Tibial nerve (tissue), 4 donors: Measurements from ENCODE around the gene ZNHIT6. TPM values are rescaled to one million over a fixed set of nuclear protein-coding genes. Genes with fewer than 3 reads are reported as not detected.

ENCODE experiments used
- DNase-seq, 2 donors: peaks; one replicate each; pipeline ENCODE4 v3.0.0-alpha.2; 2019; ENCODE audit warnings: low spot score in 2 of 2
- H3K27ac ChIP-seq, 4 donors: fragments of 200-600 bp; sonication (generic) in 3 of 4; one replicate each; pipeline ENCODE4 v1.5.1; 2017 to 2019; ENCODE audit warnings: mild to moderate bottlenecking in 1 of 4
- H3K27me3 ChIP-seq, 2 donors: fragments of 200-600 bp; sonication (generic) in 1 of 2; one replicate each; pipeline versions ENCODE4 v1.5.1 to v1.6.0; 2017 to 2019
- H3K36me3 ChIP-seq, 3 donors: fragments of 200-600 bp; sonication (generic); one replicate each; pipeline ENCODE4 v1.5.1; 2018 to 2019
- H3K4me1 ChIP-seq, 4 donors: fragments of 200-600 bp; sonication (generic) in 3 of 4; one replicate each; pipeline ENCODE4 v1.5.1; 2017 to 2019
- H3K4me3 ChIP-seq, 4 donors: fragments of 200-600 bp; sonication (generic) in 3 of 4; one replicate each; pipeline ENCODE4 v1.5.1; 2017 to 2019; ENCODE audit warnings: mild to moderate bottlenecking in 1 of 4, moderate library complexity in 1 of 4
- H3K9me3 ChIP-seq, 4 donors: fragments of 200-600 bp; sonication (generic) in 3 of 4; one replicate each; pipeline ENCODE4 v1.5.1; 2017 to 2019
- EP300 ChIP-seq, 2 donors: sonication (generic); formaldehyde crosslinking; IDR thresholded peaks; one replicate each; pipeline ENCODE4 v1.6.1; 2017; ENCODE audit warnings: antibody characterized with exemption in 2 of 2, mild to moderate bottlenecking in 1 of 2
- POLR2A ChIP-seq, 2 donors: fragments of 450-650 bp; IDR thresholded peaks; one replicate each; pipeline ENCODE4 v1.6.1; 2017; ENCODE audit warnings: antibody characterized with exemption in 2 of 2, mild to moderate bottlenecking in 2 of 2, moderate library complexity in 2 of 2
- WGBS, 2 donors: methylation state at CpG; one replicate each; pipeline ENCODE4 v1.1.5; 2018; 5-methylcytosine and 5-hydroxymethylcytosine counted together
- total RNA-seq, 4 donors: library from RNA; depleted of rRNA; stranded (reverse); fragments of >200 nt; gene quantifications; one replicate each; pipeline ENCODE4 v1.1.0, GENCODE V29; 2016
- TF ChIP-seq, protein P1 (sequence below), 5 experiments: fragments of 200-600 bp in 3 of 5; fragments of 450-650 bp in 2 of 5; sonication (generic) in 3 of 5; IDR thresholded peaks; one replicate each; pipeline ENCODE4 v1.5.1; 2016 to 2019; ENCODE audit warnings: antibody characterized with exemption in 5 of 5, mild to moderate bottlenecking in 3 of 5, moderate library complexity in 2 of 5

The ZNHIT6 gene
- total RNA-seq, 4 donors from 2014 or later = 10.4 to 22.1 (median 17.7) TPM

GRCh38 chr1:85630493-85630892 is 77.7 kb downstream of the ZNHIT6 start:
- 87 to 100% methylated on average over 2 of the region's 2 CpGs for WGBS, 2 donors
- H3K4me3 ChIP-seq = no peak overlapping the region
- no peaks in the 10 kb centered on the region for H3K4me1 ChIP-seq
- H3K36me3 ChIP-seq = peaks cover 0 to 26% (median 0%) of the 10 kb centered on the region in 3 donors
- TF ChIP-seq, protein P1, sequence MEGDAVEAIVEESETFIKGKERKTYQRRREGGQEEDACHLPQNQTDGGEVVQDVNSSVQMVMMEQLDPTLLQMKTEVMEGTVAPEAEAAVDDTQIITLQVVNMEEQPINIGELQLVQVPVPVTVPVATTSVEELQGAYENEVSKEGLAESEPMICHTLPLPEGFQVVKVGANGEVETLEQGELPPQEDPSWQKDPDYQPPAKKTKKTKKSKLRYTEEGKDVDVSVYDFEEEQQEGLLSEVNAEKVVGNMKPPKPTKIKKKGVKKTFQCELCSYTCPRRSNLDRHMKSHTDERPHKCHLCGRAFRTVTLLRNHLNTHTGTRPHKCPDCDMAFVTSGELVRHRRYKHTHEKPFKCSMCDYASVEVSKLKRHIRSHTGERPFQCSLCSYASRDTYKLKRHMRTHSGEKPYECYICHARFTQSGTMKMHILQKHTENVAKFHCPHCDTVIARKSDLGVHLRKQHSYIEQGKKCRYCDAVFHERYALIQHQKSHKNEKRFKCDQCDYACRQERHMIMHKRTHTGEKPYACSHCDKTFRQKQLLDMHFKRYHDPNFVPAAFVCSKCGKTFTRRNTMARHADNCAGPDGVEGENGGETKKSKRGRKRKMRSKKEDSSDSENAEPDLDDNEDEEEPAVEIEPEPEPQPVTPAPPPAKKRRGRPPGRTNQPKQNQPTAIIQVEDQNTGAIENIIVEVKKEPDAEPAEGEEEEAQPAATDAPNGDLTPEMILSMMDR (IDR thresholded peaks at IDR 0.05) = no peak
- no peak for TF ChIP-seq POLR2A (IDR thresholded peaks at IDR 0.05)
- TF ChIP-seq EP300 (IDR thresholded peaks at IDR 0.05) = no peak
- DNase-seq = no peak
- no peak overlapping the region for H3K27ac ChIP-seq
- H3K9me3 ChIP-seq = no peaks in the 10 kb centered on the region
- H3K27me3 ChIP-seq = no peaks in the 10 kb centered on the region

- H3K27ac ChIP-seq = no peak overlapping the region
- WGBS, 2 donors = 66 to 67% methylated on average over 2 of the region's 2 CpGs
- TF ChIP-seq POLR2A (IDR thresholded peaks at IDR 0.05) (no peak), EP300 (IDR thresholded peaks at IDR 0.05) (no peak)
- TF ChIP-seq, protein P1 (IDR thresholded peaks at IDR 0.05) = no peak
Observed at GRCh38 chr1:85629532-85629920, 78.7 kb downstream of the ZNHIT6 start.

GRCh38 chr1:85628791-85629531 is 79.3 kb downstream of the ZNHIT6 start:
- WGBS, 2 donors = 70 to 74% methylated on average over 9 of the region's 9 CpGs
- Histone ChIP-seq H3K4me1 (no peaks in the 10 kb centered on the region), H3K9me3 (no peaks in the 10 kb centered on the region), H3K36me3 (peaks cover 0 to 22% (median 0%) of the 10 kb centered on the region in 3 donors), H3K27me3 (no peaks in the 10 kb centered on the region), H3K27ac (peak overlapping the region in 1 of 4 donors; percentile 13), H3K4me3 (no peak overlapping the region)
- TF ChIP-seq, protein P1 (IDR thresholded peaks at IDR 0.05) = no peak
- TF ChIP-seq EP300 (IDR thresholded peaks at IDR 0.05) = no peak
- no peak for TF ChIP-seq POLR2A (IDR thresholded peaks at IDR 0.05)
- DNase-seq = no peak

More at GRCh38 chr1:85629532-85629920, 78.7 kb downstream of the ZNHIT6 start:
- Histone ChIP-seq H3K36me3 (peaks cover 0 to 22% (median 0%) of the 10 kb centered on the region in 3 donors), H3K4me3 (no peak overlapping the region), H3K27me3 (no peaks in the 10 kb centered on the region), H3K9me3 (no peaks in the 10 kb centered on the region), H3K4me1 (no peaks in the 10 kb centered on the region)
- no peak for DNase-seq

GRCh38 chr1:85626818-85627217 is 81.4 kb downstream of the ZNHIT6 start:
- Histone ChIP-seq H3K4me1 (no peaks in the 10 kb centered on the region), H3K4me3 (no peak overlapping the region), H3K36me3 (peaks cover 0 to 39% (median 0%) of the 10 kb centered on the region in 3 donors), H3K9me3 (peaks cover 0 to 14% (median under 1%) of the 10 kb centered on the region in 4 donors), H3K27ac (no peak overlapping the region), H3K27me3 (no peaks in the 10 kb centered on the region)
- TF ChIP-seq POLR2A (IDR thresholded peaks at IDR 0.05) (no peak), EP300 (IDR thresholded peaks at IDR 0.05) (no peak)
- TF ChIP-seq, protein P1 (IDR thresholded peaks at IDR 0.05) = no peak
- DNase-seq = no peak

DNA sequence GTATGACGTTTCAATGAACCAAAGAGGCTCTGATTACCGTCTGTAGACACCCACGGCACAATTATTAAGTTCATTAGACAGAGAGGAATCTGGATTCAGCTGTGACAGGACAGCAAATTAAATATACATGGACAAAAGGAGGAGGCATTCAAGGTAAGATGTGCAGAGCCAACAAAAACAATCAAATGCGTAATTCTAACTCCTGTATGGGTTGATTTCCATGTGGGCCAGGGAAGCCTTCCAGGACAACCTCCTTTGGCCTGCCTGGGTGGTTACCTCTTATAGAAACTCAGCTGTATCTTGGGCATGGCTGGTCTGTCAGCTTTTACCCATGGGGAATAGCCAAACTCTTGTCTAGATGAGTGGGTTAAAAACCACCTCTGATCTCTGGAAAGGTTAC is 83.9 kb downstream of the ZNHIT6 start:
- Histone ChIP-seq H3K27me3 (no peaks in the 10 kb centered on the region), H3K4me3 (no peak overlapping the region), H3K27ac (no peak overlapping the region), H3K36me3 (peaks cover 0 to 52% (median 0%) of the 10 kb centered on the region in 3 donors), H3K9me3 (peaks cover 0 to 27% (median 6%) of the 10 kb centered on the region in 4 donors), H3K4me1 (no peaks in the 10 kb centered on the region)
- TF ChIP-seq POLR2A (IDR thresholded peaks at IDR 0.05) (no peak), EP300 (IDR thresholded peaks at IDR 0.05) (no peak)
- TF ChIP-seq, protein P1 (IDR thresholded peaks at IDR 0.05) = no peak
- DNase-seq = no peak
- 89 to 92% methylated on average over 4 of the region's 4 CpGs for WGBS, 2 donors
